GM12878 (cell line): Measurements from ENCODE around the gene TMEM209. TPM values are rescaled to one million over a fixed set of nuclear protein-coding genes. Genes with fewer than 3 reads are reported as not detected.

ENCODE experiments used
- ATAC-seq: fragments of 200-7000 bp; cut with Tn5 transposase; 3 replicates; pipeline ENCODE4 v1.9.1; 2020; ENCODE audit warnings: mild to moderate bottlenecking, moderate library complexity
- BruUV-seq: library from RNA; stranded (reverse); fragments of 400-500 nt; replicated peaks from 2 replicates; lab custom pipeline; 2021; lab: Mats Ljungman, UMichigan
- CTCF ChIA-PET: fragments of 300-600 bp; sonication (Branson Sonifier 250); formaldehyde crosslinking; extraction: SDS; loops from one replicate; lab custom pipeline; 2021; ENCODE audit warnings: inconsistent platforms; lab: Yijun Ruan, JAX
- POLR2A ChIA-PET: fragments of 350-600 bp; formaldehyde crosslinking; extraction: SDS; loops from one replicate; lab custom pipeline; 2021; ENCODE audit warnings: inconsistent platforms; lab: Charles Lee
- RAD21 ChIA-PET: fragments of 300-600 bp; sonication (Branson Sonifier 250); formaldehyde crosslinking; loops from one replicate; lab custom pipeline; 2023; ENCODE audit warnings: antibody characterized with exemption; ENCODE audit not compliant: unreplicated experiment; lab: Charles Lee
- SMC1A ChIA-PET: fragments of 300-600 bp; sonication (Branson Sonifier 250); formaldehyde crosslinking; loops from one replicate; lab custom pipeline; 2023; ENCODE audit not compliant: unreplicated experiment, uncharacterized antibody; lab: Charles Lee
- DNase-seq: peaks from one replicate; pipeline ENCODE4 v3.0.0-alpha.2; 2011; ENCODE audit warnings: low read depth, low spot score
- FAIRE-seq: peaks from 3 replicates; lab custom pipeline; 2011; peaks lifted over from hg19 to GRCh38; lab: Jason Lieb, UNC
- H2AFZ ChIP-seq: 2 replicates; pipeline ENCODE4 v1.6.0; 2011; ENCODE audit warnings: low read depth, low read length, control low read depth; ENCODE audit not compliant: control insufficient read depth
- H3K27ac ChIP-seq: 2 replicates; pipeline ENCODE4 v1.5.1; 2011; ENCODE audit warnings: control low read depth; ENCODE audit not compliant: control insufficient read depth, insufficient read depth
- H3K27me3 ChIP-seq, 2 experiments: replicated peaks in 1 of 2; 2 replicates each; pipeline versions ENCODE4 v1.6.0 to v1.6.1; 2011; ENCODE audit warnings: low read length in 1 of 2; ENCODE audit not compliant: control insufficient read depth in 2 of 2, insufficient read depth in 2 of 2
- H3K36me3 ChIP-seq, 2 experiments: 2 replicates each; pipeline ENCODE4 v1.5.1; 2011; ENCODE audit warnings: low read length in 1 of 2; ENCODE audit not compliant: control insufficient read depth in 2 of 2, insufficient read depth in 2 of 2
- H3K4me1 ChIP-seq: 2 replicates; pipeline ENCODE4 v1.6.1; 2011; ENCODE audit warnings: mild to moderate bottlenecking, low read length, moderate library complexity, mixed read lengths; ENCODE audit not compliant: control insufficient read depth, insufficient read depth
- H3K4me2 ChIP-seq: 2 replicates; pipeline ENCODE4 v1.6.0; 2011; ENCODE audit warnings: control low read depth; ENCODE audit not compliant: control insufficient read depth, insufficient read depth
- H3K4me3 ChIP-seq: fragments of 200-600 bp; sonication (generic); 2 replicates; pipeline ENCODE4 v1.5.1; 2016
- H3K79me2 ChIP-seq: 2 replicates; pipeline ENCODE4 v1.6.0; 2011; ENCODE audit warnings: low read length; ENCODE audit not compliant: control insufficient read depth, insufficient read depth
- H3K9ac ChIP-seq: 2 replicates; pipeline ENCODE4 v1.8.0; 2011; ENCODE audit warnings: low read length, control low read depth, mixed read lengths; ENCODE audit not compliant: control insufficient read depth, insufficient read depth
- H3K9me3 ChIP-seq: replicated peaks from 3 replicates; pipeline ENCODE4 v1.5.1; 2011; ENCODE audit warnings: mild to moderate bottlenecking, low read length; ENCODE audit not compliant: control insufficient read depth, insufficient read depth
- H4K20me1 ChIP-seq: 2 replicates; pipeline ENCODE4 v1.6.0; 2011; ENCODE audit not compliant: control insufficient read depth, insufficient read depth
- BMI1 ChIP-seq: fragments of 450-650 bp; IDR thresholded peaks from 2 replicates; pipeline ENCODE4 v1.6.1; 2016; ENCODE audit warnings: mild to moderate bottlenecking, moderate library complexity, borderline replicate concordance
- CEBPZ ChIP-seq: fragments of 150-350 bp; IDR thresholded peaks from 2 replicates; pipeline ENCODE4 v1.6.1; 2016; ENCODE audit warnings: low read depth, low read length
- NRF1 ChIP-seq: conservative IDR thresholded peaks from 2 replicates; pipeline ENCODE4 v1.6.1; 2011; ENCODE audit warnings: mild to moderate bottlenecking, low read depth, low read length, improper control_type of control experiment
- PAX5 ChIP-seq: IDR thresholded peaks from 2 replicates; pipeline ENCODE4 v1.6.1; 2011; ENCODE audit warnings: low read depth, low read length, borderline replicate concordance
- SMAD5 ChIP-seq: IDR thresholded peaks from 2 replicates; pipeline ENCODE4 v1.6.1; 2016; ENCODE audit warnings: antibody characterized with exemption, low read depth
- YY1 ChIP-seq: IDR thresholded peaks from 2 replicates; pipeline ENCODE4 v1.6.1; 2011; ENCODE audit warnings: low read depth, mild to moderate bottlenecking, low read length
- ZBTB11 ChIP-seq: fragments of 450-650 bp; formaldehyde crosslinking; IDR thresholded peaks from 2 replicates; pipeline ENCODE4 v1.5.0; 2022; ENCODE audit warnings: mild to moderate bottlenecking, missing genetic modification characterization
- WGBS: methylation state at CpG from one replicate; pipeline ENCODE4 v1.1.6; 2016; ENCODE audit warnings: low lambda C conversion rate; ENCODE audit not compliant: insufficient replicate concordance, insufficient coverage; ENCODE audit errors: missing lambda C conversion rate; 5-methylcytosine and 5-hydroxymethylcytosine counted together
- in situ Hi-C: fragments of 300-500 bp; cut with MboI; formaldehyde crosslinking; loops from 9 replicates; pipeline ENCODE4 v1.14.3; 2018; ENCODE audit warnings: mixed read lengths
- intact Hi-C: fragments of 100-400 bp; cut with micrococcal nuclease; formaldehyde crosslinking; loops from one replicate; pipeline ENCODE4 v1.14.2; 2022; ENCODE audit not compliant: unreplicated experiment
- polyA plus RNA-seq, 11 experiments: library from polyadenylated mRNA; depleted of rRNA in 4 of 11; unstranded in 6 of 11; stranded (reverse) in 5 of 11; fragments of >200 nt; fragmentation: Nextera tagmentation in 4 of 11; fragmentation: Illumina TruSeq in 1 of 11; extraction: Ambion mirVana in 4 of 11; extraction: Trizol in 1 of 11; gene quantifications; 1 replicate in 1 of 11; 2 replicates in 10 of 11; pipeline versions ENCODE4 v1.2.1 to v1.2.3, GENCODE V29; 2011 to 2016; ENCODE audit warnings: inconsistent platforms in 2 of 11, missing spikeins in 2 of 11, low read depth in 1 of 11
- total RNA-seq, 4 experiments: library from RNA; depleted of rRNA in 3 of 4; stranded (reverse); fragments of >200 nt in 3 of 4; fragmentation: Illumina TruSeq in 1 of 4; extraction: Trizol in 1 of 4; gene quantifications; 2 replicates each; pipeline versions ENCODE4 v1.2.1 to v1.2.3, GENCODE V29; 2013 to 2021

Gene TMEM209
- total and polyA plus RNA-seq, 10 of the 15 experiments (the other 5 are each of a cell fraction or from before 2014, with no cell fraction given), result 22.1 to 41.2 (median 35.1) TPM

- H2AFZ ChIP-seq, result no peak overlapping the region
- in situ Hi-C loops, result no loop called here
- FAIRE-seq (no peak), DNase-seq (no peak), ATAC-seq (no peak)
- H3K9me3 ChIP-seq, result no peaks in the 10 kb centered on the region
- ChIA-PET POLR2A (no interaction called here), CTCF (interaction anchor here (1.3 kb wide), 3 partner anchors 34 to 102 kb away, joined by 3 to 4 read pairs (median 3); no protein-coding TSS in a partner anchor), RAD21 (no interaction called here), SMC1A (interaction anchor here (5.7 kb wide), 1 partner anchor 10 kb away, joined by 35 read pairs; no protein-coding TSS in a partner anchor)
- intact Hi-C loops, result no loop called here
- no peaks in the 10 kb centered on the region for H3K4me1 ChIP-seq
- 99% methylated on average over 4 of the region's 4 CpGs for WGBS
- no peaks in the 10 kb centered on the region for H3K79me2 ChIP-seq
- no peak overlapping the region for H3K4me2 ChIP-seq
- no peak overlapping the region for H3K4me3 ChIP-seq
- no peak overlapping the region for H3K27ac ChIP-seq
- no peaks in the 10 kb centered on the region for H4K20me1 ChIP-seq
- no peaks in the 10 kb centered on the region for H3K27me3 ChIP-seq
- BruUV-seq, result no TSS peak
- H3K36me3 ChIP-seq, result peaks cover 4 to 15% of the 10 kb centered on the region in 2 experiments
- TF ChIP-seq SMAD5 (no peak), YY1 (no peak), PAX5 (no peak), BMI1 (no peak), CEBPZ (no peak), ZBTB11 (no peak), NRF1 (no peak)
- no peak overlapping the region for H3K9ac ChIP-seq
Observed at GRCh38 chr7:130174237-130174959, 30.8 kb downstream of the TMEM209 start.
